Mesenteric fat pad (tissue), 1 donor: ENCODE data around the gene RBM18. TPM values are rescaled to one million over a fixed set of nuclear protein-coding genes. Genes with fewer than 3 reads are reported as not detected.

Experiments used
- DNase-seq: peaks from one replicate; pipeline ENCODE4 v3.0.0-alpha.2; 2020; ENCODE audit warnings: low spot score
- long read RNA-seq: library from polyadenylated mRNA; unstranded; transcript quantifications from one replicate; pipeline ENCODE4 v2.0.0, GENCODE V29; 2020
- total RNA-seq: library from RNA; stranded (reverse); fragmentation: NEBNext Ultra II Directional; extraction: Animal tissue kit (Norgen Biotek cat#: 25700); gene quantifications from one replicate; pipeline ENCODE4 v1.2.1, GENCODE V29; 2021
- donor health status: DM: yes; HTN: yes; CAD: no.

RBM18 gene
- total RNA-seq = 18.8 TPM
- long read RNA-seq, full-length matches to known transcripts = 37 of 45 reads
- long read RNA-seq, partial matches to known transcripts = 3 of 45 reads
- long read RNA-seq, other reads (novel, unspliced or antisense) = 5 of 45 reads

- peak; percentile 98 for DNase-seq
Measured at GRCh38 chr9:122264360-122265148, at the start of gene RBM18, which contains the start of gene MRRF. TSS of gene RBM18 (minus strand) at chr9:122264840. CDS start at chr9:122261492, 3,348 bp downstream. TSS of gene MRRF (plus strand) at chr9:122264882. CDS start at chr9:122270892, 6,010 bp downstream.

- DNase-seq = no peak
Measured at GRCh38 chr9:122314165-122314564, 49.5 kb upstream of the RBM18 start.

- DNase-seq = no peak
Measured at GRCh38 chr9:122309861-122310260, 45.2 kb upstream of the RBM18 start.

GRCh38 chr9:122307925-122308324 lies 43.3 kb upstream of the RBM18 start:
- no peak for DNase-seq

GRCh38 chr9:122307061-122307460 lies 42.4 kb upstream of the RBM18 start:
- no peak for DNase-seq

- DNase-seq = no peak
Measured at GRCh38 chr9:122302237-122303093, 37.8 kb upstream of the RBM18 start.

- DNase-seq = no peak
Measured at GRCh38 chr9:122297512-122297911, 32.9 kb upstream of the RBM18 start.

- DNase-seq = no peak
Measured at GRCh38 chr9:122294531-122294930, 29.9 kb upstream of the RBM18 start.

GRCh38 chr9:122291458-122291857 lies 26.8 kb upstream of the RBM18 start:
- no peak for DNase-seq

- no peak for DNase-seq
Measured at GRCh38 chr9:122287214-122287720, 22.6 kb upstream of the RBM18 start.

- DNase-seq = no peak
Measured at GRCh38 chr9:122286764-122287163, 22.1 kb upstream of the RBM18 start.

GRCh38 chr9:122281368-122281767 lies 16.7 kb upstream of the RBM18 start:
- no peak for DNase-seq

- DNase-seq = no peak
Measured at GRCh38 chr9:122277285-122277897, 12.8 kb upstream of the RBM18 start.

- DNase-seq = no peak
Measured at GRCh38 chr9:122276096-122276495, 11.5 kb upstream of the RBM18 start.

- no peak for DNase-seq
Measured at GRCh38 chr9:122274055-122274454, 9.4 kb upstream of the RBM18 start.

GRCh38 chr9:122268041-122268814 lies 3.6 kb upstream of the RBM18 start:
- DNase-seq = no peak

GRCh38 chr9:122265149-122265915 lies 692 bp upstream of the RBM18 start:
- DNase-seq = no peak

- DNase-seq = no peak
Measured at GRCh38 chr9:122263699-122264349, 816 bp downstream of the RBM18 start.

GRCh38 chr9:122262073-122262472 lies 2.6 kb downstream of the RBM18 start:
- no peak for DNase-seq
